Nephron progenitor cell (in vitro differentiated cells): Measurements from ENCODE around the gene REXO1.

ENCODE experiments used
- DNase-seq: peaks from one replicate; pipeline ENCODE4 v3.0.0; 2021
- H3K27ac Mint-ChIP-seq: 2 replicates; pipeline ENCODE4 v1.8.0; 2021; ENCODE audit warnings: mild to moderate bottlenecking, moderate library complexity, mixed read lengths
- H3K27me3 Mint-ChIP-seq: 2 replicates; pipeline ENCODE4 v1.8.0; 2021; ENCODE audit warnings: mild to moderate bottlenecking, low read depth, mixed read lengths; ENCODE audit not compliant: poor library complexity
- H3K36me3 Mint-ChIP-seq: 2 replicates; pipeline ENCODE4 v1.8.0; 2021; ENCODE audit warnings: low read depth, mixed read lengths
- H3K4me1 Mint-ChIP-seq: 2 replicates; pipeline ENCODE4 v1.8.0; 2021; ENCODE audit warnings: mixed read lengths
- H3K4me3 Mint-ChIP-seq: 2 replicates; pipeline ENCODE4 v1.8.0; 2021; ENCODE audit warnings: mild to moderate bottlenecking, moderate library complexity, mixed read lengths
- H3K9me3 Mint-ChIP-seq: 2 replicates; pipeline ENCODE4 v1.8.0; 2021; ENCODE audit warnings: mild to moderate bottlenecking, moderate library complexity, mixed read lengths
- CTCF ChIP-seq: fragments of 200-600 bp; sonication (generic); IDR thresholded peaks from 2 replicates; pipeline ENCODE4 v1.5.0; 2021; ENCODE audit warnings: antibody characterized with exemption

REXO1 gene

GRCh38 chr19:1827566-1828278, 20.6 kb downstream of the REXO1 start:
- TF ChIP-seq CTCF = no peak
- DNase-seq = no peak
- H3K27ac Mint-ChIP-seq = no peak overlapping the region
- no peak overlapping the region for H3K4me3 Mint-ChIP-seq
- H3K36me3 Mint-ChIP-seq = peaks cover 23% of the 10 kb centered on the region
- peaks cover 20% of the 10 kb centered on the region for H3K4me1 Mint-ChIP-seq
- H3K27me3 Mint-ChIP-seq = no peaks in the 10 kb centered on the region
- no peaks in the 10 kb centered on the region for H3K9me3 Mint-ChIP-seq

GRCh38 chr19:1826557-1827521, 21.4 kb downstream of the REXO1 start:
- H3K27ac Mint-ChIP-seq = no peak overlapping the region
- peak overlapping the region; percentile 52 for H3K4me3 Mint-ChIP-seq
- peak; percentile 65 for DNase-seq
- H3K4me1 Mint-ChIP-seq = peaks cover 20% of the 10 kb centered on the region
- H3K36me3 Mint-ChIP-seq = peaks cover 23% of the 10 kb centered on the region
- H3K27me3 Mint-ChIP-seq = no peaks in the 10 kb centered on the region
- H3K9me3 Mint-ChIP-seq = no peaks in the 10 kb centered on the region
- TF ChIP-seq CTCF = no peak

GRCh38 chr19:1825909-1826556, 22.2 kb downstream of the REXO1 start:
- Mint-ChIP-seq H3K4me3 (peak overlapping the region; percentile 52), H3K27me3 (no peaks in the 10 kb centered on the region), H3K4me1 (peaks cover 20% of the 10 kb centered on the region), H3K36me3 (peaks cover 24% of the 10 kb centered on the region), H3K27ac (no peak overlapping the region), H3K9me3 (no peaks in the 10 kb centered on the region)
- peak; percentile 92 for DNase-seq
- TF ChIP-seq CTCF = peak; percentile 88

GRCh38 chr19:1824252-1824622, 24.0 kb downstream of the REXO1 start:
- TF ChIP-seq CTCF = no peak
- Mint-ChIP-seq H3K9me3 (no peaks in the 10 kb centered on the region), H3K27ac (no peak overlapping the region), H3K27me3 (no peaks in the 10 kb centered on the region), H3K36me3 (peaks cover 23% of the 10 kb centered on the region), H3K4me3 (no peak overlapping the region), H3K4me1 (peaks cover 27% of the 10 kb centered on the region)
- no peak for DNase-seq

- Mint-ChIP-seq H3K27ac (no peak overlapping the region), H3K9me3 (no peaks in the 10 kb centered on the region), H3K27me3 (no peaks in the 10 kb centered on the region), H3K4me3 (no peak overlapping the region), H3K4me1 (peaks cover 26% of the 10 kb centered on the region), H3K36me3 (peaks cover 23% of the 10 kb centered on the region)
- TF ChIP-seq CTCF = no peak
- no peak for DNase-seq
Measured at GRCh38 chr19:1823539-1824251, 24.6 kb downstream of the REXO1 start.
